ENCODE results near the gene PABPN1.

The PABPN1 gene

DNA sequence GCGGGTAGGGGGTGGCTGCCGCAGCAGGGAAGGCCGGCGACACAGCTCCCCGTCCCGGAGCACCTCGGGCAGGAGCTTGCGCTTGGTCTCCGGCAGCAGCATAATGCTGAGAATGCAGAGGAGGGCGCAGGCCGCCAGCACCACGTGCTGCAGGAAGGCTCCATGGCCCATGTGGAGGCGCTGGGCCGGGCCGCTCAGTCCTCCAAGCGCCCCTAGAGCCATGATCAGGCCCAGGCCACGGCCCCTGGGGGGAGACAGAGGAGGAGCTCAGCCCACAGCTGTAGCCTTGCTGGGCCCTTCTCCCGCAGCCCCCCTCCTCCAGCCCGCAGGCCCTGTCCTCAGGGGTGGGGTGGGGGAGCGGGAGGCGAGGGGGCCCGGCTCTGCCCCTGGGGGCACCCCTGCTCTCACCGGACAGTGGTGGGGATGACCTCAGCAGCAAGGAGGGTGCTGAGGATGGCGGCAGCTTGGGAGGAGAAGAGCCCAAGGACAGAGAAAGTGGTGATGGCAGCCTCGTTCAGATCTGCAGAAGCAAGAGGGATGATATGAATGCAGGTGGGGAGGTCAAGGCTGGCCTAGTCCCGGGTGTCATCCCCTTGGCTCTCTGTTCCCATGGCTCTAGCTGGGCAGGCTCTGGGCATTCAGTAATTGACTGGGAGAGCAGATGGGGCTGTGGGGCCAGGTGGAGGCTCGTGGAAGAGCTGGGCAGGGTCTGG is 25.6 kb downstream of the PABPN1 start:
- TF ChIP-seq, protein P1, sequence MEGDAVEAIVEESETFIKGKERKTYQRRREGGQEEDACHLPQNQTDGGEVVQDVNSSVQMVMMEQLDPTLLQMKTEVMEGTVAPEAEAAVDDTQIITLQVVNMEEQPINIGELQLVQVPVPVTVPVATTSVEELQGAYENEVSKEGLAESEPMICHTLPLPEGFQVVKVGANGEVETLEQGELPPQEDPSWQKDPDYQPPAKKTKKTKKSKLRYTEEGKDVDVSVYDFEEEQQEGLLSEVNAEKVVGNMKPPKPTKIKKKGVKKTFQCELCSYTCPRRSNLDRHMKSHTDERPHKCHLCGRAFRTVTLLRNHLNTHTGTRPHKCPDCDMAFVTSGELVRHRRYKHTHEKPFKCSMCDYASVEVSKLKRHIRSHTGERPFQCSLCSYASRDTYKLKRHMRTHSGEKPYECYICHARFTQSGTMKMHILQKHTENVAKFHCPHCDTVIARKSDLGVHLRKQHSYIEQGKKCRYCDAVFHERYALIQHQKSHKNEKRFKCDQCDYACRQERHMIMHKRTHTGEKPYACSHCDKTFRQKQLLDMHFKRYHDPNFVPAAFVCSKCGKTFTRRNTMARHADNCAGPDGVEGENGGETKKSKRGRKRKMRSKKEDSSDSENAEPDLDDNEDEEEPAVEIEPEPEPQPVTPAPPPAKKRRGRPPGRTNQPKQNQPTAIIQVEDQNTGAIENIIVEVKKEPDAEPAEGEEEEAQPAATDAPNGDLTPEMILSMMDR (conservative IDR thresholded peaks at IDR 0.05; ENCODE audit: low read depth, low read length), result no peak
- H3K4me3 ChIP-seq (ENCODE audit: low read length), result no peak overlapping the region
- DNase-seq (ENCODE audit: low read depth), result no peak

DNA sequence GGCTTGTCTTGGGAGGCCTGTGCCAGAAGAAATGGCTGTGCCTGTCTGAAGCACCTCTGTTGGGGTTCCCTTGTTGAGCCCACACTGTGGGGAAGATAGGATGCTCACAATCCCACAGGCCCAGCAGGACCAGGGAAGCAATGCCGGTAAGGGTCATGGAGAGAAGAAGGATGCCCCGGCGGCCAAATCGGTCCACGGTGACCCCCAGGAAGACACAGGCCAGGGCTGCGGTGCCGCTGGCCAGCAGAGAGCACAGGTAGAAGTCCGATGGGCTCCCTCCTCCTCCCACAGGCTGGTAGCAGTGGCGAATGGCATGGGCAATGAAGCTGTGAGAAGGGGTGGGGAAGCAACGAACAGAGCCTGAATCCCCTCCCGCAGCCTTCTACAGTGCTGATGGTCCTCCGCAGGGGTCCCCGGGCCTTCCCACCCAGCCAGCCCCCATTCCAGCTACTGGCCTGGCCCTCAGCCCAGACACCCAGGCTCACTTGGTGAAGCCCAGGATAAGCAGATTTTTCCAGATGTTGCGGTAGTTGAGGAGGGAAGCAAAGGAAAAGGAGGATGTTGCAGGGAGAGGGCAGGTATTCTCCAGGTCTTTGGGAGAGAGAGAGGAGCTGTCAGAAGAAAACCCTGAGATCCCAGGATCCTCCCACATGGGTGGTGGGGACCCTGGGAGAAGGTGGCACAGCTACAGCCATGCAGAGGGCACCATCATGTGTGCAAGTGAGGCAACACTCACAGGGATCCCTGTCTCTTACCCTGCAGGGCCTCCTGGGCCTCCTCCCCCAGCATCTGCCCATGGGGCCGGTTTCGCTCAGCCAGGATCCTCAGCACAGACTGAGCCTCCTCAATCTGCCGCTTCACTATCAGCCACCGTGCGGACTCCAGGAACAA is 26.4 kb downstream of the PABPN1 start:
- H3K4me3 ChIP-seq (ENCODE audit: low read length), result no peak overlapping the region
- TF ChIP-seq, protein P1 (conservative IDR thresholded peaks at IDR 0.05; ENCODE audit: low read depth, low read length), result no peak
- no peak for DNase-seq (ENCODE audit: low read depth)

DNA sequence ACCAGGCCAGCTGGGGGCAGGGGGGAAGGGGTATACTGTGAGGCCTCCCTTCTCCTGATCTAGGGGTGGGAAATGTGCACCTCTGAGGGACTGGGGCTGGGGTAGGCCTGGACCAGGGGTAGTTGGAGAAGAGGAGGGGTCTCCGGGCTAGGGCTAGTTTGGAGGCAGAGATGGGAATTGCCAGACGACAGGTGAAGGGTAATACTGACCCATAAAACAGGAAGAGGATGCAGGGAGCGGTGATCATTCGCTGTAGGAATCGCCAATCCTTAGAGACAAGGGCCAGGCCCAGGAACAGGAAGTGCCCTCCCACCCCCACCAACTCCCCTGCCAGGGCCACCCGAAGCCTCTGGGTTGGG is 27.0 kb downstream of the PABPN1 start:
- H3K4me3 ChIP-seq (ENCODE audit: low read length), result no peak overlapping the region
- DNase-seq (ENCODE audit: low read depth), result no peak
- TF ChIP-seq, protein P1 (conservative IDR thresholded peaks at IDR 0.05; ENCODE audit: low read depth, low read length), result no peak

DNA sequence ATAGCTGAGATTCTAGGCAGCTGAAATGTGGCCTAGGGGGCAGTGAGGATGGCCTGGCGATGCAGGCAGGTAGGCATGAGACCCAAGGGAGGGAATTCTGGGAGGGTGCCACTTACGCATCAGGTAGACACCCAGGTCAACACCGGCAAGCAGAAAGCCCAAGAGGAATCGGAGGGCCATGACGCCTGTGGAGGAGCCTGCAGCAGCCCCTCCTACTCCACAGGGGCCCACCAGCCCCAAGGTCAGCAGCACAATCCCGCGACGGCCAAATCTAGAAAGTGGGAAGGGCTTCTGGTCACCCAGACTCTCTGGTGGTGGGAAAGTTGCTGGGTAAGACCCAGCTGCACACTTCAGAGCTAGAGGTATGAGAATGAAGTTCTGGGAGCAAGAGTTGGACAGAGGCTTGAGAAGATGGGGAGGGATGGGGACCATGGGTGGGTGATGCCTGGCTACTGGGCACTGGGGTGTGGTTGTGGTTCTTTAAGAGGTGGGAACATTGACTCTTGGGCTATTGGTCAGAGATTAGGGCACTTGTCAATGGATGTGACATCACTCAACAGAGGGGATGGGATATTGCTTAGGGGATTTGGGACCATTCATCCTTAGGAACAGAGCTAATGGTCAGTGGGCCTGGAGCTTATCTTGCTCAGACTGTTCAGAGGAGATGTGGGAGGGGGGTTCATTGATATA is 28.0 kb downstream of the PABPN1 start:
- no peak overlapping the region for H3K4me3 ChIP-seq (ENCODE audit: low read length)
- no peak for DNase-seq (ENCODE audit: low read depth)
- TF ChIP-seq, protein P1 (conservative IDR thresholded peaks at IDR 0.05; ENCODE audit: low read depth, low read length), result no peak

DNA sequence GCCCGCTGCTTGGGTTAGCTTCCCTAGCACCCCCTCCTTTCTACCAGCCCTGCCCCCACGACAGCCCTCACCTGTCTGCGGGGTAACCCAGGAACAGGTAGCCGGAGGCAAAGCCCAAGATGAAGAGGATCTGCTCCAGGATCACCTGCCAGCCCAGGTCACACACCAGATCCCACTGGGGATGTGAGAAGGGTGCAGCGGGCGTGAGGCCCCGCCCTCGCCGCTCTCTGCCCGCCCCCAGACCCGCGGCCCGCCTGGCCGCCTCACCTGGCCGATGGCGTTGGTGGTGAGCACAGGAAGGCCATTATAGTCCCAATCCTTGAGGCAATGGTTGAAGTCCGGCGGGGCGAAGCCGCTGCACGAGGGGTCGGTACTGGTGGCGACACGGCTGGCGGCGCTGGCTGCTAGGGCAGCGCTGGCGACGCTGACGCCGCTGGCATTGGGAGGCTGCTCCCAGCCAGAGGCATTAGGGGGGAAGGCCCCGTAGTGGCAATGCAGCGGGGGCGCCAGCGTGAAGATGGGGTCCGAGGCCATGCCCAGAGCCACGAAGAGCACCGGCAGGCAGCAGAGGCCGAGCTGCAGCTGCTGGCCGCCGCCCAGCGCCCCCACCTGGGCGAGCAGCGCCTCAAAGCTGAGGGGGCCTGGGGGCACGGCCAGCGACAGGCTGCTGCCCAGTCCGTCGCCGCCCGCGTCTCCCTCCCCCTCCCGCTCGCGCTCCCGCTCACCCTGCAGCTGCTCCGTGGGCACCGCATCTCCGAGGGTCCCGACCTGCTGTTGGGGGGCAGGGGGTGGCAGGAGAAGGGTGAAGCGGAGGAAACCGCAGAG is 30.6 kb downstream of the PABPN1 start:
- peak overlapping the region; percentile 60 for H3K4me3 ChIP-seq (ENCODE audit: low read length)
- no peak for DNase-seq (ENCODE audit: low read depth)
- TF ChIP-seq, protein P1 (conservative IDR thresholded peaks at IDR 0.05; ENCODE audit: low read depth, low read length), result no peak

Data from retinal pigment epithelial cell (primary cell).